Nasal cavity respiratory epithelium epithelial cell of viscerocranial mucosa (primary cell): ENCODE measurements around the gene P4HA3. TPM values are rescaled to one million over a fixed set of nuclear protein-coding genes. Genes with fewer than 3 reads are reported as not detected.

ENCODE experiments used
- total RNA-seq: library from RNA; depleted of rRNA; stranded (reverse); fragments of >200 nt; gene quantifications from 2 replicates; pipeline ENCODE4 v1.2.3, GENCODE V29; 2014

The P4HA3 gene
- 0.21 TPM in 1 of 2 replicates, not detected in the other for total RNA-seq

GRCh38 chr11:74311352-74311926 is at the start of gene P4HA3:
Gene P4HA3, minus strand, starts transcription at chr11:74311640. Its CDS starts 29 bp downstream, at chr11:74311611.

Other genes starting within 250 kb of the P4HA3 start
- gene C2CD3, start 140.6 kb downstream of the P4HA3 start, total RNA-seq, result 5.5 and 12.4 TPM in 2 replicates
- gene PPME1, start 140.4 kb downstream of the P4HA3 start, total RNA-seq, result 20.2 and 39.7 TPM in 2 replicates
- 1.4 and 5.6 TPM in 2 replicates for gene PGM2L1, start 86.8 kb upstream of the P4HA3 start, total RNA-seq
- gene KCNE3, start 155.9 kb upstream of the P4HA3 start, total RNA-seq, result 0.43 TPM in 1 of 2 replicates, not detected in the other
- gene LIPT2, start 182.1 kb upstream of the P4HA3 start, total RNA-seq, result 1.7 and 1.9 TPM in 2 replicates